ENCODE results near the gene FOXF2. TPM values are rescaled to one million over a fixed set of nuclear protein-coding genes. Genes with fewer than 3 reads are reported as not detected.
A peak's percentile ranks its signal among the peaks of the same experiment; 100 is the strongest.

FOXF2 gene
- total RNA-seq, 2 donors from 2014 or later = 0.11 TPM; not detected in 1

DNA sequence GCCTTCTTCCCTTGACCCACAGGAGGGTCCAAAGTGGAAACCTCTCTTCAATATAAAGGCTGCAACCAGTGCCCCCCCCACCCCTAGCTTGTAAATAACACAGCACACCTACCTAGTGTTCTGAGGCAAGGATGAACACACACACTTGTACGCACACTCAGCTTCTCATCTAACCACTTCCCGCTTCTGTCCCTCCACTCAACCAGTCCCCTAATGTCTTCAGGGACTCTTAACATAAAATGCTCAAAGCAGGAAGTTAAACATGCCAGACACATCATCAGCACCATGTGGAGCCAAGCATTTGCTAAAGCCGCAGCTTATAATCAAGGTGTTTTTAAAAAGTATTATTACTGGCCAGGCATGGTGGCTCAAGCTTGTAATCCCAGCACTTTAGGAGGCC is 42.2 kb upstream of the FOXF2 start:
- Mint-ChIP-seq H3K4me3 (no peak overlapping the region), H3K9me3 (peaks cover 36% of the 10 kb centered on the region), H3K36me3 (ENCODE audit: low read depth) (peaks cover 4% of the 10 kb centered on the region), H3K4me1 (peaks cover 3% of the 10 kb centered on the region), H3K27me3 (ENCODE audit: insufficient read depth) (no peaks in the 10 kb centered on the region), H3K27ac (no peak overlapping the region)
- no peak overlapping the region for H3K9ac ChIP-seq (ENCODE audit: extremely low read depth, low read length, poor library complexity, severe bottlenecking)
- DNase-seq = peak; percentile 54
- H3K27ac ChIP-seq (ENCODE audit: low read depth, low read length) = no peak overlapping the region
- TF ChIP-seq, protein P1, sequence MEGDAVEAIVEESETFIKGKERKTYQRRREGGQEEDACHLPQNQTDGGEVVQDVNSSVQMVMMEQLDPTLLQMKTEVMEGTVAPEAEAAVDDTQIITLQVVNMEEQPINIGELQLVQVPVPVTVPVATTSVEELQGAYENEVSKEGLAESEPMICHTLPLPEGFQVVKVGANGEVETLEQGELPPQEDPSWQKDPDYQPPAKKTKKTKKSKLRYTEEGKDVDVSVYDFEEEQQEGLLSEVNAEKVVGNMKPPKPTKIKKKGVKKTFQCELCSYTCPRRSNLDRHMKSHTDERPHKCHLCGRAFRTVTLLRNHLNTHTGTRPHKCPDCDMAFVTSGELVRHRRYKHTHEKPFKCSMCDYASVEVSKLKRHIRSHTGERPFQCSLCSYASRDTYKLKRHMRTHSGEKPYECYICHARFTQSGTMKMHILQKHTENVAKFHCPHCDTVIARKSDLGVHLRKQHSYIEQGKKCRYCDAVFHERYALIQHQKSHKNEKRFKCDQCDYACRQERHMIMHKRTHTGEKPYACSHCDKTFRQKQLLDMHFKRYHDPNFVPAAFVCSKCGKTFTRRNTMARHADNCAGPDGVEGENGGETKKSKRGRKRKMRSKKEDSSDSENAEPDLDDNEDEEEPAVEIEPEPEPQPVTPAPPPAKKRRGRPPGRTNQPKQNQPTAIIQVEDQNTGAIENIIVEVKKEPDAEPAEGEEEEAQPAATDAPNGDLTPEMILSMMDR (conservative IDR thresholded peaks at IDR 0.05) = no peak
- peaks cover 33% of the 10 kb centered on the region for H3K9me3 ChIP-seq (ENCODE audit: control insufficient read depth, low read length)
- WGBS, 2 experiments (ENCODE audit: insufficient coverage in 1 of 2, insufficient read length in 1 of 2) = 94 to 95% methylated on average over 2 to 3 of the region's 3 CpGs
- no peak overlapping the region for H3K4me3 ChIP-seq (ENCODE audit: low read length)
- H3K27me3 ChIP-seq (ENCODE audit: control insufficient read depth, insufficient read depth, low read length, poor library complexity, severe bottlenecking) = no peaks in the 10 kb centered on the region
- no peaks in the 10 kb centered on the region for H3K4me1 ChIP-seq (ENCODE audit: control insufficient read depth, insufficient read depth, low read length)
- H3K36me3 ChIP-seq (ENCODE audit: control insufficient read depth, insufficient read depth, low read length) = no peaks in the 10 kb centered on the region

DNA sequence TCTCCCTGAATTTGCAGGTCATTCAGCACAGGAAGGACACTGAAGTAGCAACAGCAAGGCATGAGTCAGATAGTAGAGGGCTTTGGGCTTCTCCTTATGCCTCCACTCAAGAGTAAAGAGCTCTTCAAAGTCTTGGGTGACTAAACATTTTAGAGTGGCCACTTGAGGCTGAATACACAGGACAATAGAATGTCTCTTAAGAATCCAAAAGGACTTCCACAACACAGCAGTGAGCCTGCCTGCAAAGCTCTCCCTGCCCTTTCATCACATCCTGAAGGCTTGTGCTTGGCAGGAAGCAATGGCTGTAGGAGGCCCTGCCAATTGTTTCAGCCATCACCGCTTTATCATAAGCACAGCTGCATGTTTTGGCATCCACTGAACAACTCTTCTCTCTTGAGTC is 40.7 kb upstream of the FOXF2 start:
- H3K9me3 Mint-ChIP-seq = peaks cover 49% of the 10 kb centered on the region
- H3K4me3 ChIP-seq (ENCODE audit: low read length) = no peak overlapping the region
- H3K27me3 Mint-ChIP-seq (ENCODE audit: insufficient read depth) = peaks cover 2% of the 10 kb centered on the region
- TF ChIP-seq, protein P1 (conservative IDR thresholded peaks at IDR 0.05) = no peak
- H3K9ac ChIP-seq (ENCODE audit: extremely low read depth, low read length, poor library complexity, severe bottlenecking) = no peak overlapping the region
- H3K4me1 ChIP-seq (ENCODE audit: control insufficient read depth, insufficient read depth, low read length) = no peaks in the 10 kb centered on the region
- no peaks in the 10 kb centered on the region for H3K36me3 ChIP-seq (ENCODE audit: control insufficient read depth, insufficient read depth, low read length)
- peaks cover 3% of the 10 kb centered on the region for H3K4me1 Mint-ChIP-seq
- peaks cover 46% of the 10 kb centered on the region for H3K9me3 ChIP-seq (ENCODE audit: control insufficient read depth, low read length)
- peak; percentile 71 for DNase-seq
- H3K27ac Mint-ChIP-seq = no peak overlapping the region
- H3K27ac ChIP-seq (ENCODE audit: low read depth, low read length) = no peak overlapping the region
- H3K4me3 Mint-ChIP-seq = no peak overlapping the region
- H3K27me3 ChIP-seq (ENCODE audit: control insufficient read depth, insufficient read depth, low read length, poor library complexity, severe bottlenecking) = no peaks in the 10 kb centered on the region
- H3K36me3 Mint-ChIP-seq (ENCODE audit: low read depth) = peaks cover 4% of the 10 kb centered on the region
- WGBS, 2 experiments (ENCODE audit: insufficient coverage in 1 of 2, insufficient read length in 1 of 2) = 33 to 66% methylated on average over 1 of the region's 1 CpG

DNA sequence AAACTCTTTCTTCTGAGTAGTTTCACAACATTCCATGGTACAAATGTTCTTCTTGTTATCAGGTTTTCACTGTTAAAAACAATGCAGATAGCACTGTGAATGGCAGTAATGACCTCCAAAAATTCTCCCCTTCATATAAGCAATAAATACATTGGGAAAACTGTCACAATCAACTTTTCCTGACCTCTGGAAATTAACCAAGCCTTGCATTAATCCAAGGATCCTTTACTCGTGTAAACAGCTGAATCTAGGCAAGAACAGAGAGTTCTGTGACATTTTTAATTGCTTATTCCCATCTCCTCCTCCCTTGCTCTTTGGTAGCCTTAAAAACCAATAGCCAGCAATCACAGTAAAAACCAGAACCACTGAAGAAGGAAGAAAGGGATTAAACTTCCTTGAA is 39.7 kb upstream of the FOXF2 start:
- Histone ChIP-seq H3K27me3 (ENCODE audit: control insufficient read depth, insufficient read depth, low read length, poor library complexity, severe bottlenecking) (no peaks in the 10 kb centered on the region), H3K27ac (ENCODE audit: low read depth, low read length) (no peak overlapping the region), H3K9ac (ENCODE audit: extremely low read depth, low read length, poor library complexity, severe bottlenecking) (no peak overlapping the region), H3K36me3 (ENCODE audit: control insufficient read depth, insufficient read depth, low read length) (no peaks in the 10 kb centered on the region), H3K4me3 (ENCODE audit: low read length) (no peak overlapping the region), H3K4me1 (ENCODE audit: control insufficient read depth, insufficient read depth, low read length) (no peaks in the 10 kb centered on the region), H3K9me3 (ENCODE audit: control insufficient read depth, low read length) (peaks cover 40% of the 10 kb centered on the region)
- H3K27me3 Mint-ChIP-seq (ENCODE audit: insufficient read depth) = peaks cover 3% of the 10 kb centered on the region
- H3K4me1 Mint-ChIP-seq = peaks cover 3% of the 10 kb centered on the region
- no peak for DNase-seq
- peaks cover 40% of the 10 kb centered on the region for H3K9me3 Mint-ChIP-seq
- H3K36me3 Mint-ChIP-seq (ENCODE audit: low read depth) = peaks cover 4% of the 10 kb centered on the region
- H3K4me3 Mint-ChIP-seq = no peak overlapping the region
- 63 to 65% methylated on average over 1 of the region's 1 CpG for WGBS, 2 experiments (ENCODE audit: insufficient coverage in 1 of 2, insufficient read length in 1 of 2)
- TF ChIP-seq, protein P1 (conservative IDR thresholded peaks at IDR 0.05) = no peak
- H3K27ac Mint-ChIP-seq = no peak overlapping the region
